ENCODE data around the gene KAZALD1.

- TF ChIP-seq CTCF (IDR thresholded peaks at IDR 0.05) = peak; percentile 84 to 90 (median 88)
- no peak for TF ChIP-seq POLR2A (IDR thresholded peaks at IDR 0.05)
These were observed 49.0 kb upstream of the KAZALD1 start for GRCh38 chr10:101012525-101013364.
